Activated CD4-positive, alpha-beta memory T cell treated with anti-CD3 and anti-CD28 coated beads, Interleukin-2, amount 10 ng/mL, durations not matched to agents 7 days and 5 days (primary cell): ENCODE measurements around the gene PPA2. TPM values are rescaled to one million over a fixed set of nuclear protein-coding genes. Genes with fewer than 3 reads are reported as not detected.

Experiments used
- CTCF ChIA-PET: fragments of 350-600 bp; sonication (Branson Sonifier 250); formaldehyde crosslinking; loops from one replicate; lab custom pipeline; 2021; ENCODE audit warnings: antibody characterized with exemption, inconsistent platforms; lab: Charles Lee
- POLR2A ChIA-PET: fragments of 350-600 bp; sonication (Branson Sonifier 250); formaldehyde crosslinking; loops from one replicate; lab custom pipeline; 2021; ENCODE audit warnings: antibody characterized with exemption; lab: Charles Lee
- DNase-seq: peaks from one replicate; pipeline ENCODE4 v3.0.0-alpha.2; 2020
- H3K27ac Mint-ChIP-seq: one replicate; pipeline ENCODE4 v1.8.0; 2021; ENCODE audit warnings: mild to moderate bottlenecking, mixed read lengths
- H3K27me3 Mint-ChIP-seq: one replicate; pipeline ENCODE4 v1.8.0; 2021; ENCODE audit warnings: mixed read lengths
- H3K36me3 Mint-ChIP-seq: one replicate; pipeline ENCODE4 v1.8.0; 2021; ENCODE audit warnings: low read depth, mixed read lengths
- H3K4me1 Mint-ChIP-seq: one replicate; pipeline ENCODE4 v1.8.0; 2021; ENCODE audit warnings: mixed read lengths
- H3K4me3 Mint-ChIP-seq: one replicate; pipeline ENCODE4 v1.8.0; 2021; ENCODE audit warnings: mild to moderate bottlenecking, mixed read lengths
- H3K9me3 Mint-ChIP-seq: one replicate; pipeline ENCODE4 v1.8.0; 2021; ENCODE audit warnings: mixed read lengths
- total RNA-seq, 2 experiments: library from RNA; stranded (reverse); gene quantifications; one replicate each; pipeline ENCODE4 v1.2.3, GENCODE V29; 2021

The PPA2 gene
- 10 to 100 TPM; 54.6 to 61.0 TPM for total RNA-seq

DNA sequence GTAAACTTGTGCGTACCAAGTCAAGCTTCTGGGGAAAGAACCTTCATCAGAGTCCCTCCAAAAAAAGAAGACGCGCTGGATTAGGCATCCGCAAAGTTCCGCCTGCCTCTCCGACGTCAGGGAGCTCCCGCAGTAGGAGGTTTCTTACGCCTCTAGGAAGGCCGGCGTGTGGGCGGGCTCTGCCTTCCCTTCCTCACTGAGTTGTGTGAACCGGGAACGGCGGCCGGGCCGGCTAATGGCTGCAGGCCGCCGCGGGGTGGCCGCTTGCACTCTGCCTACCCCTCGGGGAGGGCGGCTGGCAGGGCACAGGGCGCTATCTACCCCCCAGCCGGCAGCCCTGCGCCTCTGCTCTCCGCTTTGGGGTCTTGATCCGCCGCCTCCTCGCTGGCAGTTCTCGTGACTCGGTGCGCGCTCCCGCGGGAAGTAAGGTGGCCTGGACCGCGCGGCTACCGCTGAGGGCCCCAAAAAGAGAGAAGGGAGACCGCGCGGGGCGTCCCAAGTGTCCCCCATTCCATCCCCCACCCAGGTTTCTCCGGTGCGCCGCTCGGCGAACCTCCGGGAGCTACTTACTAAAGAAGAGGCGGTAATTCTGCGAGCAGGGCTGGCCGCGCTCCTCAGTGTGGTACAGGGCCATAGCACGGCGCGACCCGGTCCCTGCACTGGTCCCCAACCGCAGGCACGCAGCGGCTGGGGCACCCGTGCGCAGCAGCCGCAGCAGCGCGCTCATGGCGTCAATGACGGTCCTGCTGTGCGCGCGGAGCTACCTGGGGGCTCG is at the start of gene PPA2:
PPA2 (minus strand) TSS at position 739 of the 775 bp plus-strand sequence; CDS start at position 727, 12 bp downstream.
- H3K36me3 Mint-ChIP-seq, result peaks cover 11% of the 10 kb centered on the region
- peaks cover 7% of the 10 kb centered on the region for H3K27me3 Mint-ChIP-seq
- peak within 1 kb of the TSS; percentile 97 for H3K4me3 Mint-ChIP-seq
- H3K27ac Mint-ChIP-seq, result peak within 1 kb of the TSS; percentile 93
- peaks cover 28% of the 10 kb centered on the region for H3K4me1 Mint-ChIP-seq
- CTCF ChIA-PET, result interaction anchor here (0.7 to 2.9 kb wide), 32 partner anchors 9 to 612 kb away, joined by 3 to 22 read pairs (median 5); partner anchors contain the start of gene TET2
- DNase-seq, result peak; percentile 84
- no peaks in the 10 kb centered on the region for H3K9me3 Mint-ChIP-seq
- POLR2A ChIA-PET, result interaction anchor here (0.8 to 2.5 kb wide), 15 partner anchors 8 to 595 kb away, joined by 3 to 44 read pairs (median 8); partner anchors contain the start of genes GSTCD, INTS12 and TET2

DNA sequence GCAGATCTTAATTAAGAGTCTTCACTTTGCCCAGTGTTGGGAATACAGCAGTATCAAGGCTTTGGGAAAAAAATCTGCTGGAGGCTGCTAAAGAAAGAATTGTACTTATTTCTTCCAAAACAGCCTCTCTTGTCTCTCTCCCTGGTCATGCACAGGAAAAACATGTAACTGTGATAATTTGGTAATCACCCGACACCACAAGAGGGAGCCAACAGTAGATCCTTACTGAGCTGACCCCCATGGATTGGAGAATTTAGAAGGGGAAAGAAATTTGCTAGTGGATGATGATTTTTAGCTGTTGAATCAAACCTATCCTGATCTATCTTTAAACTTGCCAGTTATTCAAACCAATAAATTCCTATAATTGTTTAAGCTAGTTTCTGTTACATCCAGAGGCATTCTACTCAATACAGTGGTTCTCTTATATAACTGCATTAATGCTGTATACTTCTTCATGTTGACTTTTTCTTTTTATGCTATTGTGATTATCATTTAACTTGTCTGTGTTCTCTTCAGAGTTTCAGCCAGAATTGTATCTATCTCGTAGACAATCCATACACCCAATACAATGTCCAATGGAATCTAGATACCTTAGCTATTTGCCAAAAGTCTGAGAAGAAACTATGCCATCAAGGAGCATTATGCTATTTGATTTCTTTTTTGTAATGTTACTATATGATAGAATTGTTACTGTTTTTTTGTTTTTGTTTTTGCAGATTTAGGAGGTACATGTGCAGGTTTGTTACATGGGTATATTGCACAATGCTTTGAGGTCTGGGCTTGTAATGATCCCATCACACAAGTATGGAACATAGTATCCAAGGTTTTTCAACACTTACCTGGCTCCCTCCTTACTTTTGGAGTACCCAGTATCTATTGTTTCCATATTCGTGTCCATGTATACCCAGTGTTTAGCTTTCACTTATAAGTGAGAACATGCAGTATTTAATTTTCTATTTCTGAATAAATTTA is 47.2 kb upstream of the PPA2 start:
- H3K9me3 Mint-ChIP-seq, result no peaks in the 10 kb centered on the region
- H3K4me3 Mint-ChIP-seq, result no peak overlapping the region
- CTCF ChIA-PET, result interaction anchor here (0.7 to 1.1 kb wide), 3 partner anchors 12 to 29 kb away, joined by 3 read pairs; no protein-coding TSS in a partner anchor
- no peaks in the 10 kb centered on the region for H3K4me1 Mint-ChIP-seq
- H3K27me3 Mint-ChIP-seq, result peaks cover 12% of the 10 kb centered on the region
- no peak for DNase-seq
- no peak overlapping the region for H3K27ac Mint-ChIP-seq
- POLR2A ChIA-PET, result no interaction called here
- H3K36me3 Mint-ChIP-seq, result no peaks in the 10 kb centered on the region

DNA sequence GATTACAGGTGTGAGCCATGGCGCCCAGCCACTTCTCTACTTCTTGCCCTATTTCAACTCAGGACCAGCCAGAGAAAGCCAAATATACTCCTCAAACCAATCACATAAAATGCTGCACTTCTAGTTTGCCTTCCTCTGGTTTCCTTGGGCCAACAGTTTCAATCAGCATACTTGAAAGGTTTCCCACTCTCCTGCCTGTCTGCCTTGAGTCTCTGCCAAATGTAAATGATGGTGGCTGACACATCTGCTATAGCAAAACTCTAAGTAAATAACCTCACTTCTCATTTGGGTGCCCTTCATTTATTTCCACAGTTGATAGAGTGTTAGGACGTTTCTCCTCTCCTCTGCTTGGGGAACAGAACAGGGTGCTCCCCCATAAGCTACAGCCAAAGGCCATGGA is 36.4 kb upstream of the PPA2 start:
- peaks cover 15% of the 10 kb centered on the region for H3K27me3 Mint-ChIP-seq
- no peaks in the 10 kb centered on the region for H3K9me3 Mint-ChIP-seq
- no peak overlapping the region for H3K4me3 Mint-ChIP-seq
- no peak overlapping the region for H3K27ac Mint-ChIP-seq
- no peaks in the 10 kb centered on the region for H3K4me1 Mint-ChIP-seq
- H3K36me3 Mint-ChIP-seq, result no peaks in the 10 kb centered on the region
- DNase-seq, result no peak
- POLR2A ChIA-PET, result no interaction called here
- CTCF ChIA-PET, result no interaction called here

DNA sequence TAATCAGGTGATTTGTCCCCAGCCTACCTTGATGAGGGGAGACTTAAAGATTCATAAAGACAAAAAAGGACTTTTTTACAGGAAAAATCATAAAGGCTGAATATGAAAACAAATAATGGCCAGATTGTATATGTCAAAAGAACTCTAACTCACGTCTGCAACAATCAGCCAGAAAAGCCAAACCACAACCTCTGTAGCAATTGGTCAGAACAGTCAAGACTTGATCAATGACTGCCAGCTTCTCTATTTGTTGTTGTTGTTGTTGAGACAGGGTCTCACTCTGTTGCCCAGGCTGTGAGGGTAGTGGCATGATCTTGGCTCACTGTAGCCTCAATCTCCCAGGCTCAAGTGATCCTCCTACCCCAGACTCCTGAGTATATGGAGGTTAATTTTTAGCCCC is 35.9 kb upstream of the PPA2 start:
- Mint-ChIP-seq H3K36me3 (no peaks in the 10 kb centered on the region), H3K9me3 (no peaks in the 10 kb centered on the region), H3K27ac (no peak overlapping the region), H3K4me3 (no peak overlapping the region), H3K4me1 (no peaks in the 10 kb centered on the region), H3K27me3 (peaks cover 14% of the 10 kb centered on the region)
- ChIA-PET POLR2A (no interaction called here), CTCF (no interaction called here)
- DNase-seq, result no peak

DNA sequence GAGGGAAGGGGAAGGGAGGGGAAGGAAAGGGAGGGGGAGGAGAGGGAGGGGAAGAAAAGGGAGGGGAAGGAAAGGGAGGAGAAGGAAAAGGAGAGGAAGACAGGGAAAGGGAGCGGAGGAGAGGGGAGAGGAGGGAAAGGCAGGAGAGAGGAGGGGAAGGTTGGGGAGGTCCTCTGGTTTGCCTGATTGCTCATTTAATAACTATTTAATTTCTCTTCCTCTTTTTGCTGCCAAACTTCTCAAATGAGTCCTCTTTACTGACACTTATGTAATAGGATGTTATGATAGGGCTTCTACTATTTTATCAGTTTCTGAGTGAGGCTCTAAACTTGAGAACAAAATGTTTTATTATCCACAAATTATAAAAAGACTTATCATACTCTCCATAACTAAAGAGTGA is 35.4 kb upstream of the PPA2 start:
- CTCF ChIA-PET, result no interaction called here
- peaks cover 14% of the 10 kb centered on the region for H3K27me3 Mint-ChIP-seq
- POLR2A ChIA-PET, result no interaction called here
- no peaks in the 10 kb centered on the region for H3K9me3 Mint-ChIP-seq
- no peaks in the 10 kb centered on the region for H3K4me1 Mint-ChIP-seq
- H3K27ac Mint-ChIP-seq, result no peak overlapping the region
- H3K36me3 Mint-ChIP-seq, result no peaks in the 10 kb centered on the region
- DNase-seq, result no peak
- no peak overlapping the region for H3K4me3 Mint-ChIP-seq

DNA sequence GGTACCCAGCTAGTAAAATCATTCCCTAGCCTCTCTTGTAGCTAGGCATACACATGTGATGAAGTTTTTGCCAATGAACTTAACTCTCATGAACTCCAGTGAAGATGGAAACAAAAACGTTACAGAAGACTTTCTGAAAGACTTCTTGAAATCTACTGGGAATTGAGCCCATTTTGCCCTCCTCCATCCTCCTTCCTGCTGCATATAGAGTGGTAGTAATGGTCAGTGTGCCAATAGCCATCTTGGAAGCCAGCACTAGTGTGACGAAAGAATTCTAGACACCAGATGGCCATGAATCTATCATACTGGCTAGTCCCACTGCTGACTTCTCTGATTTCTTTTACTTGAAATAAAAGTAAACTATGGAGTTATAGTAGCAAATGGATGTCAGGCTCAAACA is 30.9 kb upstream of the PPA2 start:
- ChIA-PET POLR2A (no interaction called here), CTCF (no interaction called here)
- no peak overlapping the region for H3K4me3 Mint-ChIP-seq
- no peaks in the 10 kb centered on the region for H3K9me3 Mint-ChIP-seq
- DNase-seq, result no peak
- no peaks in the 10 kb centered on the region for H3K4me1 Mint-ChIP-seq
- H3K27me3 Mint-ChIP-seq, result no peaks in the 10 kb centered on the region
- no peak overlapping the region for H3K27ac Mint-ChIP-seq
- H3K36me3 Mint-ChIP-seq, result no peaks in the 10 kb centered on the region

DNA sequence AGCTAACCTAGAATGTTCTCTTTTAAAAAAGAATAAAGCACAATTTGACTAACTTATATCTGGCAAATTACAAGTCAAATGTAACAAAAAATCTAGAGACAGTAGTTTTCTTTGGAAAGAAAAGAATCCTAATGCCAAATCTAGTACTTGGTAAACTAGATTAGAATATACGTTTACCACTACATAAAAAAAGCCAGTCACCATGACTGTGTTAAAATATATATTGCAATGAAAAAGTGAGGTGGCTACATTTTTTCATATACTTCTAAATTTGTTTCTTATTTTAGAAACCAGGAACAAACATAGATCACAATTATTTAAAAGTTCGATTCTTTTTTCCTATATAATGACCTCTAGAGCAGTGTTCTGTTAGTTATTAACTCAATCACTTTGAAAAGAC is 29.6 kb upstream of the PPA2 start:
- no peaks in the 10 kb centered on the region for H3K36me3 Mint-ChIP-seq
- no peaks in the 10 kb centered on the region for H3K4me1 Mint-ChIP-seq
- no peaks in the 10 kb centered on the region for H3K27me3 Mint-ChIP-seq
- no peak overlapping the region for H3K27ac Mint-ChIP-seq
- no peak overlapping the region for H3K4me3 Mint-ChIP-seq
- ChIA-PET CTCF (interaction anchor here (1.1 kb wide), 1 partner anchor 18 kb away, joined by 3 read pairs; no protein-coding TSS in a partner anchor), POLR2A (no interaction called here)
- H3K9me3 Mint-ChIP-seq, result no peaks in the 10 kb centered on the region
- no peak for DNase-seq

DNA sequence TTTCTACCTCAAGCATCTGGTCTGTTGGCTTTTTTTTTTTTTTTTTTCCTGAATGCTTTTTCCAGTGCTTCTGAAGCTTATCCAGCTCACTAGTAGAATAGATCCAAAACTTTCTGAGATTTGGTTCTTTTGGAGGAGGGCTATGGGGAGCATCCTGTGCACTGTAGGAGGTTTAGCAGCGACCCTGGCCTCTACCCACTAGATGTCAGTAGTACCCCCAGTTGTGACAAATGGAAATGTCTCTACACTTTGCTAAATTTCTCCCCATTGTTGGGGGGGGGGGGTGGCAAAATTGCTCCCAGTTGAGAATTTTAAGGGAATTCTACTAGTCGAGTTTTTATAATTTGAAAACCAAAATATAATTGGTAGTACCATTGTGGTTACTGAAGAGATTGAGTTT is 23.0 kb upstream of the PPA2 start:
- CTCF ChIA-PET, result interaction anchor here (0.7 kb wide), 1 partner anchor 168 kb away, joined by 4 read pairs; no protein-coding TSS in a partner anchor
- Mint-ChIP-seq H3K9me3 (peaks cover 3% of the 10 kb centered on the region), H3K4me3 (no peak overlapping the region), H3K27ac (no peak overlapping the region), H3K4me1 (no peaks in the 10 kb centered on the region), H3K27me3 (peaks cover 8% of the 10 kb centered on the region), H3K36me3 (no peaks in the 10 kb centered on the region)
- POLR2A ChIA-PET, result no interaction called here
- DNase-seq, result no peak

DNA sequence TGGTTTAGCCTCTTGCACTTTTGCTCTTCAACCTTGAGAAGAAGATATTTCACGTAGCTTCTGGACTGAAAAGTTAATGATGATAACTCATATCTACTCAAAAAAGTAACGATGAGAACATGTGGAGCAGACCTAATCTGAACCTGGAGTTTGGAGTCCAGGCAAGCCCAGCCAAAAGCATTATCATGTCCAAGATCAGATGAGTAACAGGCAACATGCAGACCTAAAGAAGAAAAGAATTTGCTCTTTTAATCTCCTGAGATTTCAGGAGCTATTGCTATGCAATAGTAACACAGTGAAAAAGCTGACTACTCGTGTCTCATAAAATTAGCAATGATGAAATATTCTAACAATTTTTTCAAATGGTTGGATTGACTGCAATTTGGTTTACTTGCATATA is 21.8 kb upstream of the PPA2 start:
- POLR2A ChIA-PET, result interaction anchor here (0.6 to 0.7 kb wide), 2 partner anchors 11 to 357 kb away, joined by 3 to 4 read pairs; no protein-coding TSS in a partner anchor
- no peaks in the 10 kb centered on the region for H3K36me3 Mint-ChIP-seq
- H3K4me1 Mint-ChIP-seq, result no peaks in the 10 kb centered on the region
- H3K9me3 Mint-ChIP-seq, result peaks cover 3% of the 10 kb centered on the region
- no peak for DNase-seq
- CTCF ChIA-PET, result no interaction called here
- H3K4me3 Mint-ChIP-seq, result no peak overlapping the region
- peaks cover 8% of the 10 kb centered on the region for H3K27me3 Mint-ChIP-seq
- no peak overlapping the region for H3K27ac Mint-ChIP-seq

DNA sequence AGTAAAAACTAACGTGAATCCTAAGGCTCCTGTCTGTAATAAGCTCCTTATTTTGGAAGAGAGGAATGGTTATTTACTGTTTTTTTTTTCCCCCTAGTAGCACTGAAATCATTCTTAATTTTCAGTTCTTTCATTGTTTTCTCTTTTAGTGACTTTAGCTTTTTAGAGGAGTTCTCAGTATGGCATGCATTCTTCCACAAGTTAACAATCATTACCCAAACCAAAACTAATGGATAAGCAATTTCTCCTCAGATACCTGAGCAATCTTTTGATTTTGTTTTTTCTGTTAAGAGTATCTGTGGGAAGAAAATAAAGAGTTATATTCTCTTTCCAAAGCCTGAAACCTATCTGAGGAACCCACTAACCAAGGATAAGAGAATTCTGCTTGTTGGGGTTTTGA is 16.7 kb upstream of the PPA2 start:
- no peak overlapping the region for H3K27ac Mint-ChIP-seq
- ChIA-PET POLR2A (no interaction called here), CTCF (no interaction called here)
- no peak overlapping the region for H3K4me3 Mint-ChIP-seq
- H3K36me3 Mint-ChIP-seq, result no peaks in the 10 kb centered on the region
- H3K27me3 Mint-ChIP-seq, result peaks cover 8% of the 10 kb centered on the region
- DNase-seq, result no peak
- no peaks in the 10 kb centered on the region for H3K4me1 Mint-ChIP-seq
- H3K9me3 Mint-ChIP-seq, result peaks cover 8% of the 10 kb centered on the region

DNA sequence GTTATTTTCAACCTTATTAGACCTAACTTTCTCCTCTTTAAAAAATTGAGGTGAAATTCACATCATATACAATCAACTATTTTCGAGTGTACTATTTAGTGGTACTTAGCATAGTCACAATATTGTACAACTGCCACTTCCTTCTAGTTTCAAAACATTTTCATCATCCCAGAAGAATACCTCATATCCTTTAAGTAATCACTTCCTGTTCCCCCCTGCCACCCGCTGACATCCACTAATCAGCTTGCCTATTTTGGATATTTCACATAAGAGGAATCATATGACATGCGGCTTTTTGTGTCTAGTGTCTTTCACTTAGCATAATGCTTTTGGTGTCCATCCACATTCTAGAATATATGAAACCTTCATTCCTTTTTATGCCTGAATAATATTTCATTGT is 10.0 kb upstream of the PPA2 start:
- CTCF ChIA-PET, result interaction anchor here (2.1 kb wide), 1 partner anchor 10 kb away, joined by 5 read pairs; the partner anchor contains the start of gene PPA2
- no peak for DNase-seq
- Mint-ChIP-seq H3K4me3 (no peak overlapping the region), H3K9me3 (peaks cover 4% of the 10 kb centered on the region), H3K4me1 (no peaks in the 10 kb centered on the region), H3K27ac (no peak overlapping the region), H3K36me3 (no peaks in the 10 kb centered on the region), H3K27me3 (no peaks in the 10 kb centered on the region)
- POLR2A ChIA-PET, result no interaction called here

DNA sequence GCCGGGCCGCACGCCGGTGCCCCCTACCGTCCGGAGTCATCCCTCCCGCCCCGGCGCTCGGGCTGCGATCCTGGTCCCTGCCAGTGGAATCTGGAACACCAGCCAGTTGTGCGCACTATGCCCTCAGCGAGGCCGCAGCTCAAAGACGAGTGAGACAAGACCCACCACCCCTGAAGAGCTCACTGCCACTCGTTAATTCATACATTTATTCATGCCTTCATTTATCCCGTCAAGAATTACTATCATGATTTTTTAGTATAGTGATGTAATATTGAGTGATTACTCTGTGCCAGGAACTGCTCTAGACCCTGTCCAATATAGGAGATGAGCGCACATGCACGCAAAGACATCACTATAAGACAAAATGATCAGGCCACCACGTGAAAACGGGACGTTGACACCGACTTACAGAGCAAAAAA is 247 bp upstream of the PPA2 start:
- Mint-ChIP-seq H3K4me3 (peak overlapping the region; percentile 97), H3K27me3 (peaks cover 7% of the 10 kb centered on the region), H3K9me3 (no peaks in the 10 kb centered on the region), H3K36me3 (peaks cover 8% of the 10 kb centered on the region), H3K27ac (peak overlapping the region; percentile 36), H3K4me1 (peaks cover 28% of the 10 kb centered on the region)
- CTCF ChIA-PET, result interaction anchor here (0.7 to 2.9 kb wide), 32 partner anchors 8 to 613 kb away, joined by 3 to 22 read pairs (median 5); partner anchors contain the start of gene TET2
- no peak for DNase-seq
- POLR2A ChIA-PET, result interaction anchor here (0.7 to 2.5 kb wide), 13 partner anchors 9 to 595 kb away, joined by 3 to 44 read pairs (median 9); partner anchors contain the start of genes GSTCD, INTS12 and TET2
